ENCODE results near the gene MADCAM1. TPM values are rescaled to one million over a fixed set of nuclear protein-coding genes. Genes with fewer than 3 reads are reported as not detected.

The MADCAM1 gene
- total and polyA plus RNA-seq, 4 donors, result 0.24 to 4.4 (median 0.61) TPM

- H3K4me3 ChIP-seq, result peak overlapping the region; percentile 90
- H3K9me3 ChIP-seq (ENCODE audit: control insufficient read depth in 4 of 4, insufficient read depth in 3 of 4, low read length in 3 of 4), result peaks cover 0 to 2% (median 0%) of the 10 kb centered on the region in 4 donors
- WGBS, 2 donors, result 0 to 1% methylated on average over 56 to 103 of the region's 103 CpGs
- TF ChIP-seq CTCF (IDR thresholded peaks at IDR 0.05; ENCODE audit: control extremely low read depth, extremely low read depth), result no peak
- peak overlapping the region in 1 of 2 donors; percentile 63 for H3K9ac ChIP-seq (ENCODE audit: insufficient read depth in 1 of 2, low read length in 2 of 2)
- ATAC-seq (ENCODE audit: insufficient read depth, low FRiP score) (peak; percentile 81), DNase-seq (peak; percentile 90 to 92 (median 92))
- peaks cover 0 to 6% (median 1%) of the 10 kb centered on the region in 4 donors for H3K36me3 ChIP-seq (ENCODE audit: control insufficient read depth in 4 of 4, insufficient read depth in 4 of 4, low read length in 4 of 4)
- H3K27ac ChIP-seq (ENCODE audit: low read depth in 1 of 2, low read length in 1 of 2), result peak overlapping the region; percentile 92 to 99
- peaks cover 0 to 20% (median 8%) of the 10 kb centered on the region in 5 donors for H3K4me1 ChIP-seq (ENCODE audit: control insufficient read depth in 5 of 5, insufficient read depth in 5 of 5, low read length in 5 of 5)
- no peaks in the 10 kb centered on the region for H3K27me3 ChIP-seq (ENCODE audit: control insufficient read depth in 3 of 3, insufficient read depth in 3 of 3, low read length in 2 of 3)
Measured at GRCh38 chr19:531009-531752, 34.9 kb downstream of the MADCAM1 start.

DNA sequence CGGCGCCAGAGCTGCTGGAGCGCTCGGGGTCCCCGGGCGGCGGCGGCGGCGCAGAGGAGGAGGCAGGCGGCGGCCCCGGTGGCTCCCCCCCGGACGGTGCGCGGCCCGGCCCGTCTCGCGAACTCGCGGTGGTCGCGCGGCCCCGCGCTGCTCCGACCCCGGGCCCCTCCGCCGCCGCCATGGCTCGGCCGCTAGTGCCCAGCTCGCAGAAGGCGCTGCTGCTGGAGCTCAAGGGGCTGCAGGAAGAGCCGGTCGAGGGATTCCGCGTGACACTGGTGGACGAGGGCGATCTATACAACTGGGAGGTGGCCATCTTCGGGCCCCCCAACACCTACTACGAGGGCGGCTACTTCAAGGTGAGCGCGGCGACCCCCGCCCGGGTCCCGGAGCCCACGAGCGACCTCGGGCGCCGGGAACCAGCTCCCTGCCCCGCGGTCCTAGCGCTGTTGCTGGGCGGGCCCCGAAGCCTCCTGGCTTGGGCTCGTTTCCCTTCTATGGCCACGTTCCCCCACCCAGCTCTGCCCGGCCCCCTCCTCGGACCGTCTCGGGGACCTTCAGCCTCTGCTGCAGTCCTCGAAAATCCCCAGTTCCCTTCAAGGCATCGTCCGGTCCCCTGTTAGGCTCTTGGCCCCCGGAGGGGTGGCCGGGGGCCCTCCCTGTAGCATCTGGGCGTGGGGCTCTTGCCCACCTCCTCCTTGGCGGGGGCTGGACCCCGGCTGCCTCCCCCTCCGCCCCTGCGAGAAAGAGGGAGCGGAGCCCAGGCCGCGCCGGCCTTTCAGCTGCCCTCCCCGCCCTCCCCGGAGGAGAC is 35.7 kb downstream of the MADCAM1 start, which contains the start of gene CDC34:
Gene CDC34 (plus strand): TSS at position 8 of the 808 bp plus-strand sequence. CDS start 172 bp downstream, at position 180.
- 0% methylated on average over 41 to 84 of the region's 84 CpGs for WGBS, 2 donors
- DNase-seq (no peak), ATAC-seq (ENCODE audit: insufficient read depth, low FRiP score) (no peak)
- H3K27me3 ChIP-seq (ENCODE audit: control insufficient read depth in 3 of 3, insufficient read depth in 3 of 3, low read length in 2 of 3), result no peaks in the 10 kb centered on the region
- peak within 1 kb of the TSS; percentile 63 to 89 for H3K9ac ChIP-seq (ENCODE audit: insufficient read depth in 1 of 2, low read length in 2 of 2)
- H3K27ac ChIP-seq (ENCODE audit: low read depth in 1 of 2, low read length in 1 of 2), result peak within 1 kb of the TSS; percentile 92 to 99
- peaks cover 0 to 2% (median 0%) of the 10 kb centered on the region in 4 donors for H3K9me3 ChIP-seq (ENCODE audit: control insufficient read depth in 4 of 4, insufficient read depth in 3 of 4, low read length in 3 of 4)
- peaks cover 0 to 20% (median 8%) of the 10 kb centered on the region in 5 donors for H3K4me1 ChIP-seq (ENCODE audit: control insufficient read depth in 5 of 5, insufficient read depth in 5 of 5, low read length in 5 of 5)
- TF ChIP-seq CTCF (IDR thresholded peaks at IDR 0.05; ENCODE audit: control extremely low read depth, extremely low read depth), result no peak
- peaks cover 2 to 14% (median 6%) of the 10 kb centered on the region in 4 donors for H3K36me3 ChIP-seq (ENCODE audit: control insufficient read depth in 4 of 4, insufficient read depth in 4 of 4, low read length in 4 of 4)
- peak within 1 kb of the TSS; percentile 90 for H3K4me3 ChIP-seq

DNA sequence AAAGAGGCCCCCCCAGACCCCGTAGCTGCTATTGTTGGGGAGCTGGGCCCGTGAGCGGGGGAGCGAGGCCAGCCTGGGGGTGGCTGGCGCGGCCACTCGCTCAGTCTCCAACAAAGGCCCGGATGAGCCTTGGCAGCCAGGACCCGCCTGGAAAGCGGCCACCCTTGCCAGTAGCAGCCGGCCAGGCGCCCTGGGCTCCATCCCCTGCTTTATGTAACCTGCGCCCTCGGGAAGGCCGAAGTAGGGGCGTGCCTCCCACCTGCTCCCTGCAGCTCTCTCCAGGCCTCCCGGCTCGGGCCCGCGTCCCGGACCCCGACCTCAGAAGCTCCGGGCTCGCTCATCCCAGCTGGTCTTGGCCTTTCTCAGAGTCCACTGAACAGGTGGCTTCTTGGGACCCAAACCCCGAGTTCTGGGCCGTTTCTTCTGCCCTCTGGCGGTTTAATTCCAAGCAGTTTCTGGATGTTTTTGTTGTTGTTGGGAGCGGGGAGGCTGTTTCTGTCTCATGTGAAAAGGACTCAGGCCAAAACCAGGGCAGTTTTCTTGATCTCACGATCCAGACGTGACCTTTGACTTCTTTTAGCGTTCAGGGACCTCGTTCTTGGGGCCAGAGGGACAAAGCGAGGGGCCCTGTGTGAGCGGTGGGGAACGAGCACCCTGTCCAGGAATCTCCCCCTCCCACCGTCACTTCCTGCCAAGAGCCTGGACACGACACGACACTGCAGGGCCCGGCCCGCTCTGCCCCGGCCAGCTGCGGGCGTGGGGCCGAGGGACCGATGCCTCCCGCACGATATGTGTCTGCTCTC is 36.5 kb downstream of the MADCAM1 start:
- TF ChIP-seq CTCF (IDR thresholded peaks at IDR 0.05; ENCODE audit: control extremely low read depth, extremely low read depth), result no peak
- peak overlapping the region; percentile 53 to 89 for H3K9ac ChIP-seq (ENCODE audit: insufficient read depth in 1 of 2, low read length in 2 of 2)
- peaks cover 0 to 2% (median 0%) of the 10 kb centered on the region in 4 donors for H3K9me3 ChIP-seq (ENCODE audit: control insufficient read depth in 4 of 4, insufficient read depth in 3 of 4, low read length in 3 of 4)
- DNase-seq (peak; percentile 71 to 83 (median 80)), ATAC-seq (ENCODE audit: insufficient read depth, low FRiP score) (no peak)
- peak overlapping the region; percentile 90 for H3K4me3 ChIP-seq
- peaks cover 0 to 20% (median 8%) of the 10 kb centered on the region in 5 donors for H3K4me1 ChIP-seq (ENCODE audit: control insufficient read depth in 5 of 5, insufficient read depth in 5 of 5, low read length in 5 of 5)
- peak overlapping the region; percentile 87 to 91 for H3K27ac ChIP-seq (ENCODE audit: low read depth in 1 of 2, low read length in 1 of 2)
- H3K27me3 ChIP-seq (ENCODE audit: control insufficient read depth in 3 of 3, insufficient read depth in 3 of 3, low read length in 2 of 3), result no peaks in the 10 kb centered on the region
- 1 to 2% methylated on average over 43 to 47 of the region's 47 CpGs for WGBS, 2 donors
- H3K36me3 ChIP-seq (ENCODE audit: control insufficient read depth in 4 of 4, insufficient read depth in 4 of 4, low read length in 4 of 4), result peaks cover 4 to 16% (median 6%) of the 10 kb centered on the region in 4 donors
